SK-N-MC (cell line): ENCODE data around the gene UPF1.
A peak's percentile ranks its signal among the peaks of the same experiment; 100 is the strongest.

ENCODE experiments used
- DNase-seq: peaks from one replicate; pipeline ENCODE4 v3.0.0-alpha.2; 2011; ENCODE audit warnings: low read depth, low spot score
- H3K27ac ChIP-seq: fragments of 200-600 bp; sonication (generic); 2 replicates; pipeline ENCODE4 v1.5.1; 2016; ENCODE audit warnings: mixed run types
- H3K36me3 ChIP-seq: fragments of 200-600 bp; sonication (generic); 2 replicates; pipeline ENCODE4 v1.6.1; 2017; ENCODE audit warnings: antibody characterized with exemption, low read length, mixed read lengths; ENCODE audit not compliant: insufficient read depth
- H3K4me3 ChIP-seq: fragments of 200-600 bp; sonication (generic); 2 replicates; pipeline ENCODE4 v1.5.1; 2016
- H3K9ac ChIP-seq: fragments of 200-600 bp; sonication (generic); 2 replicates; pipeline ENCODE4 v1.8.0; 2017; ENCODE audit warnings: mixed run types, mixed read lengths; ENCODE audit not compliant: insufficient read length
- H3K9me3 ChIP-seq: fragments of 200-600 bp; sonication (generic); 2 replicates; pipeline ENCODE4 v1.6.1; 2017; ENCODE audit warnings: low read depth, mild to moderate bottlenecking, antibody characterized with exemption, low read length, moderate library complexity, mixed read lengths
- EZH2 ChIP-seq: fragments of 200-600 bp; sonication (generic); IDR thresholded peaks from one replicate; pipeline ENCODE4 v1.6.1; 2017; ENCODE audit warnings: antibody characterized with exemption
- FOXP2 ChIP-seq: optimal IDR thresholded peaks from 2 replicates; pipeline ENCODE3; 2011; ENCODE audit warnings: mild to moderate bottlenecking, moderate library complexity; ENCODE audit not compliant: insufficient read depth; ENCODE audit errors: extremely low read length, control extremely low read depth
- POLR2AphosphoS5 ChIP-seq: IDR thresholded peaks from 2 replicates; pipeline ENCODE4 v1.6.1; 2012; ENCODE audit warnings: mild to moderate bottlenecking, low read depth, low read length, borderline replicate concordance

The UPF1 gene

DNA sequence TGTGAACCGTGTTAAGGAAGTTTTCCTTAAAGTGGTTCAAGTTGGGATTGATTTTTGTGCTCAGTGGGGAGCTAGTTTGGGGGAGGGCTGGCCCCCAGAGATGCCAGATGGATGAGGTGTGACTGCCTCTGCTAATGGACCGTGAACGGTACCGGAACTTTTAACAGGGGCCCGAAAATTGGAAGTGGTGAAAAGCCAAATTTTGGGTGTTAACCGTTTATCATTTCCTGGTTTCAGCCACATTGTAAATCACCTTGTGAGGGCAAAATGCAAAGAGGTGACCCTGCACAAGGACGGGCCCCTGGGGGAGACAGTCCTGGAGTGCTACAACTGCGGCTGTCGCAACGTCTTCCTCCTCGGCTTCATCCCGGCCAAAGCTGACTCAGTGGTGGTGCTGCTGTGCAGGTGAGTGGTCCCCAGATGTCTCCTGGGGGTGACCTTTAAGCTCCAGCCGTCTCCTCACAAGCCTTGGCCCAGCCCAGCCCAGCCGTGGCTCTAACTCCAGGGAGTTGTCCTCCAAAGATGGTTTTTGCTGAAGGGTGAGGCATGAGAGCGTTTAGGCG lies 18.2 kb downstream of the UPF1 start:
- H3K27ac ChIP-seq = peak overlapping the region; percentile 99
- TF ChIP-seq FOXP2 = no peak
- no peak for TF ChIP-seq POLR2AphosphoS5
- TF ChIP-seq EZH2 = no peak
- DNase-seq = no peak
- H3K36me3 ChIP-seq = peaks cover 48% of the 10 kb centered on the region
- H3K9ac ChIP-seq = peak overlapping the region; percentile 27
- no peaks in the 10 kb centered on the region for H3K9me3 ChIP-seq
- H3K4me3 ChIP-seq = peak overlapping the region; percentile 74

DNA sequence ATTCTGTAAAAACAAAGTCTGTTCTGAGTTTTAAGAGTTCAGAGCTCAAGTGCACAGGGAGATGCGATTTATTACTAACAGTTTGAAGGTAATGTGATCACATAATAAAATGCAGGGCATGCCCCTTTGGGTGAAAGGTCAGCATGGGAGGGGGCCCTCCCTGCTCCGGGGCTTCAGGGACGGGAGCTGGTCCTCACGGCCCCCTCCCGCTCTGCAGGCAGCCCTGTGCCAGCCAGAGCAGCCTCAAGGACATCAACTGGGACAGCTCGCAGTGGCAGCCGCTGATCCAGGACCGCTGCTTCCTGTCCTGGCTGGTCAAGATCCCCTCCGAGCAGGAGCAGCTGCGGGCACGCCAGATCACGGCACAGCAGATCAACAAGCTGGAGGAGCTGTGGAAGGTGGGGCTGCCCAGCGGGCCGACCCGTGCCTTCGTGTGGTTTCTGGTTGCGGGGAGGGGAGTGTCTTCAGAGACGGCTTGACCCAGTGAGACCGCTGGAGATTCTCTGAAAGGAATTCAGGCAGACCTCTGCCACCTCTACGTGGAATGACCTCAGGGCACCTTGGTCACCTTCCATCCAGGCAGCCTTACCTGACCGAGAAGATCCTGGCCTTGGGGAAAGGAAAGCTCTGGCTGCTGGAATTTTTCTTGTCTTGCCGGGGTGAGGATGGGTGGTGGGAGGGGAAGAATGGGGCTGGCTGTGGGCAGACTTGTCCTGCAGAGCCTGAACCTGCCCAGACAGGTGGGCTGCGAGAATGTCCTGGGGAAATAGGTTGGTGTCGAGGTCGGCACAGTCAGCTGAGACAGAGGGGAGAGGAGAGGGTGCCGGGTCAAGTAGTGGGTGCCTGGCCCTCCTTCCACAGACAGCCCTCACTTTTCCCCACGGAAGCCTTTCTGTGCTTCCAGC lies 19.0 kb downstream of the UPF1 start:
- DNase-seq = no peak
- Histone ChIP-seq H3K9ac (no peak overlapping the region), H3K9me3 (no peaks in the 10 kb centered on the region), H3K36me3 (peaks cover 56% of the 10 kb centered on the region), H3K27ac (peak overlapping the region; percentile 99), H3K4me3 (no peak overlapping the region)
- TF ChIP-seq EZH2 = no peak
- no peak for TF ChIP-seq FOXP2
- TF ChIP-seq POLR2AphosphoS5 = no peak

DNA sequence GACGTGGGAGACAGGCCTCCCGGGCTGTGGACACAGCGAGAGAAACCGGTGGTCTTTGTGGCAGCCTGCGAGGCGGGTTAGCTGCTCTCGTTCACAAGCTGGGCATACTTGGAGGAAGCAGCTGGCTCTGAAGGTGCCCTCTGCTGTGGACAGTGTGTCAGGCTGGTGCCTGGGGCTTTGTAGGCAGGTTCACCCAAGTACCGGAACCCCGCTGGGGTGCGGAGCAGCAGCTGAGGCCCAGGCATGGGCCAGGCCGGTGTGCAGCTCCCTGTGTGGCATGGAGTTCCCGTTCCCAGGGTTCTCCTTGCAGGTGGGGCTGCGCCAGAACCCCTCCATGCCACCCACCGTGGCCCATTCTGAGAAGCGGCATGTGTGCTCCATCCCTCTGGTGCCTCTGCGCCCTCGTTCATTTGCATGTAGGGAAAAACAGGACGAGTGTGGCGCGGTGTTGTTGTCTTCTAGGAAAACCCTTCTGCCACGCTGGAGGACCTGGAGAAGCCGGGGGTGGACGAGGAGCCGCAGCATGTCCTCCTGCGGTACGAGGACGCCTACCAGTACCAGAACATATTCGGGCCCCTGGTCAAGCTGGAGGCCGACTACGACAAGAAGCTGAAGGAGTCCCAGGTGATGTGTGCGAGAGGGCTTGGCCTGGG lies 20.0 kb downstream of the UPF1 start:
- Histone ChIP-seq H3K4me3 (no peak overlapping the region), H3K36me3 (peaks cover 66% of the 10 kb centered on the region), H3K9me3 (no peaks in the 10 kb centered on the region), H3K9ac (no peak overlapping the region), H3K27ac (peak overlapping the region; percentile 99; the same call in 1 of the 2 replicates)
- TF ChIP-seq POLR2AphosphoS5 (no peak), EZH2 (no peak), FOXP2 (no peak)
- no peak for DNase-seq

DNA sequence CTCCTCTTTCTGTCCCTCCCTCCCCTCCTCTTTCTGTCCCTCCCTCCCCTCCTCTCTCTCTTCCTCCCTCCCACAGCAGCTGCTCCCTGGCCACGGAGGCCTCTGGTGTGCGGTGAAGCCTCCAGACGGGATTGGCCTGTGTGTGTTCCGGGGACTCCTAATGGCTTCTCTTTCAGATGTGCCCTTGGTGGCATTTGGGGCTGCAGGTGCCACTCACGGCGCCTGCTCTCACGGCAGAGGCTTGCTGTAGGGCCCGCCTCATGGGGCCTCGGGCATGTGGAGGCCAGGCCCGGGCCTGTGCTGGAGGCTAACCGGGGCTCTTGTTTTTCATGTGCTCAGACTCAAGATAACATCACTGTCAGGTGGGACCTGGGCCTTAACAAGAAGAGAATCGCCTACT lies 20.9 kb downstream of the UPF1 start:
- Histone ChIP-seq H3K9ac (no peak overlapping the region), H3K9me3 (no peaks in the 10 kb centered on the region), H3K27ac (no peak overlapping the region), H3K4me3 (no peak overlapping the region), H3K36me3 (peaks cover 73% of the 10 kb centered on the region)
- no peak for TF ChIP-seq FOXP2
- no peak for TF ChIP-seq POLR2AphosphoS5
- TF ChIP-seq EZH2 = no peak
- DNase-seq = no peak

DNA sequence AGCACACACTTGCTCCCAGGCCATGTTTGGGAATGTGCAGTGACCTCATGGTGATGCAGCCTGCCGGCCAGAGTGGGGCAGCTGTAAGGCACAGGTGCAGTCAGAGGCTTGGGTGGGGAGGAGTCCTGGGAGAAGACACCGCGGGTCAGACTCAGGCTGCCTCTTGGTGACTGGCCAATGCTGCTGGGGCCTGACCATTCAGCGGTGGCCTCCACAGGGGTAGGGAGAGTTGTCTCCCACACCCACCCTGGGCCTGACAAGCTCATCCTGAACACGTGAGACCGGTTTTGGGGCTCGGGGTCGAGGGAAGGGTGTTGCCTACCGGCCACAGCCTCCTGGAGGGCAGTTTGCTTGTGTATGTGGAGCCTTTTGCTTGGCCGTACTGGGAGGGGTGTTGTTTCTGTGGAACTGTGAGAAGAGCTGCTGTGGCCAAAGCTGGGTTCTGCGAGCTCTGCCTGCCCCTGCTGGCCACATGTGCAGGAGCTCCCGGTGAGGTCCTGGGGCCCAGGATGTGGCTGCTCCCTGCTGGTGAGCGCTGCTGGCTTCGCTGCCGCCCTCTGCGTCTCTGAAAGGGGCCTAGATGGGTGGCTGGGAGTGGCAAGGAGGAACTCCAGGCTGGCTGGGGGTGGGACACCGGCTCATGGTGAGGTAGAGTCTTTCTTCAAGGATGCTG lies 22.1 kb downstream of the UPF1 start:
- Histone ChIP-seq H3K27ac (no peak overlapping the region), H3K9ac (no peak overlapping the region), H3K9me3 (no peaks in the 10 kb centered on the region), H3K36me3 (peaks cover 85% of the 10 kb centered on the region), H3K4me3 (no peak overlapping the region)
- no peak for DNase-seq
- no peak for TF ChIP-seq FOXP2
- no peak for TF ChIP-seq EZH2
- TF ChIP-seq POLR2AphosphoS5 = no peak

DNA sequence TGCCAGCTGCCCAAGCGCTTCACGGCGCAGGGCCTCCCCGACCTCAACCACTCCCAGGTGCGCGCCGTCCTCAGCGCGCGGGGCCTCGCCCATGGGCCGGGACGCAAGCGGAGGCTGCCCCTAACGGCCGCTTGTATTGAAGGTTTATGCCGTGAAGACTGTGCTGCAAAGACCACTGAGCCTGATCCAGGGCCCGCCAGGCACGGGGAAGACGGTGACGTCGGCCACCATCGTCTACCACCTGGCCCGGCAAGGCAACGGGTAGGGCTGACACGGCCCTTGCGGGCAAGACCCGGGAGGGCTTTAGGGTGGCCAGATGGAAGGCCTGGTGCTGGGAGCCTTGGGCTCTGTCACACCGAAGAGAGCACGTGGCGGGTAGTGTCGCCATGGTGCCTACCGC lies 23.2 kb downstream of the UPF1 start:
- DNase-seq = no peak
- TF ChIP-seq EZH2 (no peak), FOXP2 (no peak)
- Histone ChIP-seq H3K4me3 (no peak overlapping the region), H3K36me3 (peaks cover 92% of the 10 kb centered on the region), H3K27ac (no peak overlapping the region), H3K9ac (no peak overlapping the region), H3K9me3 (no peaks in the 10 kb centered on the region)

DNA sequence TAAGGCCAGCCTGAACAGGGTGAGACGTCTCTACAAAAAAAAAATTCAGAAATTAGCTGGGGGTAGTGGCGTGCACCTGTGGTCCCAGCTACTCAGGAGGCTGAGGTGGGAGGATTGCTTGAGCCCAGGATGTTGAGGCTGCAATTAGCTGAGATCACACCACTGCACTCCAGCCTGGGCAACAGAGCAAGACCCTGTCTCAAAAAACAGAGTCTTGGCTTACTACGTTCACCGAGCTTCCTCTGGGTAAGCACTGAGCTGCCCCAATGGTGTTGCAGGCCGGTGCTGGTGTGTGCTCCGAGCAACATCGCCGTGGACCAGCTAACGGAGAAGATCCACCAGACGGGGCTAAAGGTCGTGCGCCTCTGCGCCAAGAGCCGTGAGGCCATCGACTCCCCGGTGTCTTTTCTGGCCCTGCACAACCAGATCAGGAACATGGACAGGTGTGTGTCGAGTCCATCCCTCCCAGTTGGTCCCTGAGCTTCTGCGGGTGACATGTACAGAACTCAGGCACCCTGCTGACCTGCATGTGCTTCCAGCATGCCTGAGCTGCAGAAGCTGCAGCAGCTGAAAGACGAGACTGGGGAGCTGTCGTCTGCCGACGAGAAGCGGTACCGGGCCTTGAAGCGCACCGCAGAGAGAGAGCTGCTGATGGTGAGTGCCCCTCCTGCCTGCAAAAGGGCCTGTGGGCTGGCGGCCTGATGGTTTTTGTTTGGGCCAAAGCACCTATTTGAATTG lies 24.1 kb downstream of the UPF1 start:
- no peak overlapping the region for H3K9ac ChIP-seq
- H3K27ac ChIP-seq = no peak overlapping the region
- H3K9me3 ChIP-seq = no peaks in the 10 kb centered on the region
- TF ChIP-seq FOXP2 = no peak
- no peak for TF ChIP-seq POLR2AphosphoS5
- no peak for TF ChIP-seq EZH2
- H3K4me3 ChIP-seq = no peak overlapping the region
- H3K36me3 ChIP-seq = peaks cover 92% of the 10 kb centered on the region
- DNase-seq = no peak
